HG02840 (cell line): ENCODE data around the gene TNKS1BP1.

Source experiments
- ATAC-seq: cut with Tn5 transposase; IDR thresholded peaks from one replicate; pipeline ENCODE4 v1.9.1; 2021; ENCODE audit warnings: mild to moderate bottlenecking, moderate library complexity, moderate number of reproducible peaks; ENCODE audit not compliant: unreplicated experiment, low FRiP score

The TNKS1BP1 gene

GRCh38 chr11:57262157-57262556 is 62.6 kb downstream of the TNKS1BP1 start:
- no peak for ATAC-seq

GRCh38 chr11:57260937-57261783 is 63.6 kb downstream of the TNKS1BP1 start:
- ATAC-seq = no peak

- ATAC-seq = no peak
Measured at GRCh38 chr11:57256119-57256518, 68.6 kb downstream of the TNKS1BP1 start.

DNA sequence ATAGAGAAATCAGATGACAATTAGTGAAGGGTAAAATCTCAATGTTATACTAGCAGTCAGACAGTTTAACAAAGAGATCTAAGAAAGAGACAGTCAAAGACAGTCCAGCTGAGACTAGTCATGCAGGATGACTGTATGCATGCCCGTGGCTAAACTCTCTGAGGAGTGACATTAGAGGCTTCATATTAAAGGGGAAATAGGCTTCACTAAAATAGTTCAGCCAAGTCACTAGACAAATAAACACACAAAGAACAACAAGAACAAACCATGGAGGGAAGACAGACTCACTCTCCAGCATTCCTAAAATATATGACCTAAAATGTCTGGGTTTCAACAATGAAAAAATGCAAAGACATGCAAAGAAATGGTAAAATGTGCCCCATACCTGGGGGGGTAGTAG is 69.1 kb downstream of the TNKS1BP1 start:
- no peak for ATAC-seq

DNA sequence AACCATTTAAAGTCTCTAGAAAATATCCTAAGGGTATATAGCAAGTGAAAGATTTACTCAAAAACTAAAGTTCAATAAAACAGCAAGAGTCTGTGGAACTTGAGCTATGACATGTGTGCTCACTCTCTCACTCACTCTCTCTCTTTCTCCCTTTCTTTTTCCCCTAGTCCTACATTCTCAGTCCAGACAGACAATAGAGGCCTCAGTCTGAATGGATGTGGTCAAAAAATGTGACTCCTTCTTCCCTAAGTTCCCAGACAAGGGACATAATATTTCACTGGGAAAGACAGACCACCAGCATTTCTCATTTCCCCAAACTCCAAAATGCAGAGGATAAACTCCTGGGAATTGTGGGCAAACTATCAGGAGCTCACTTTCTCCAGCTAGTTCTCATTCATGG is 70.1 kb downstream of the TNKS1BP1 start:
- no peak for ATAC-seq

DNA sequence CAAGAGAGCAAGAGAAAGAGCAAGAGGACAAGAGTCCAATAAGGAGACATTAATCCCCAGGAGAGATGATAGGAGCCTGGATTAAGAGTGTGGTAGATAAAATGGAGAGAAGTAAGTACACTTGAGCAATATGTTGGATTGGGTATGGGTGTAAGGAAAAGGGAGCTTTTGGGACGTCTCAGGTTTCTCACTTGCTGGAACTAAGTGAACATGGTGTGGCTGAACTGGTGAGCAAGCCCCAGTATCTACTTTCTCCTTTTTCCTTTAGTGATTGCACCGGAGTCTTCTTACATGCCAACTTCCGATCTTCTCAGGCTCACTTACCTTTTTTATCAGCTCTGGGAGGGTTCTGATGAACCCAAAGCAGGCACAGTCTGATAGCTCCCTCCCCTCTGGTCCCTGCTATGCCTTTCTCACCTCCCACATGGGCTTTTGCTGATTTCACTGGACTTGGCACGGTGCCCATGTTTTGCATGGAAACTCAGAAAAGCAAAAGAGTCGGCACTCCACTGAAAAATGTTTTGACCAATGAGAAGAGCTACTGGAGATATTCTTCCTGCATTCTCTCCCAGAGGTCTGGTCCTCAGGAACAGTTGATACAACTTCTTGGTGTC is 73.2 kb downstream of the TNKS1BP1 start:
- ATAC-seq = no peak

DNA sequence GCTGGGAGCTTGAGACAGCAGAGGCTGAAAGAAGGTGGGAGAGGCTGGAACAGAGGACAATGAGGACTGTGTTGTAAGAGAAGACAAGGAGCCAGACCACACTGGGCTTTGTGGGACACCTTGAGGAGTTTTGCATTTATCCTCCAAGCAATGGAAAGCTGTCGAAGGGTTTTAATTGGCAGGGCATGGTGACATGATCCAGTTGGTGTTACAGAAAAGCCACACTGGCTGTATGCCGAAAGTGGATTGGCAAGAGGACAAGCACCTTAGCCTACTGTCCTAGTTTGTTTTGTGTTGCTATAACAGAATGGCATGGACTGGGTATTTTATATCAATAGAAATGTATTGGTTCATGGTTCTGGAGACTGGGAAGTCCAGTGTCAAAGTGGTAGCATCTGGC is 73.7 kb downstream of the TNKS1BP1 start:
- ATAC-seq = no peak
